ENCODE results near the gene ZNF423.

GRCh38 chr16:49452578-49452977, 403.3 kb downstream of the ZNF423 start:
- TF ChIP-seq CREBL2 (CRISPR knock-in tag; IDR thresholded peaks at IDR 0.05; ENCODE audit: borderline replicate concordance), result no peak
- no peak for TF ChIP-seq E2F5 (CRISPR knock-in tag; conservative IDR thresholded peaks at IDR 0.05)
- TF ChIP-seq SMAD3 (CRISPR knock-in tag; IDR thresholded peaks at IDR 0.05), result no peak
- no peak for TF ChIP-seq IRF9 (CRISPR knock-in tag; IDR thresholded peaks at IDR 0.05; ENCODE audit: borderline replicate concordance)
- no peak for TF ChIP-seq ZNF274 (CRISPR knock-in tag; IDR thresholded peaks at IDR 0.05)
- no peak for TF ChIP-seq RAD21 (CRISPR knock-in tag; IDR thresholded peaks at IDR 0.05)
- TF ChIP-seq CTCF (CRISPR knock-in tag; IDR thresholded peaks at IDR 0.05), result no peak
- no peak for TF ChIP-seq YY1 (IDR thresholded peaks at IDR 0.05; ENCODE audit: insufficient read depth, insufficient replicate concordance, low read depth, low read length)
- TF ChIP-seq SMARCE1 (IDR thresholded peaks at IDR 0.05; ENCODE audit: borderline replicate concordance), result no peak
- no peak for TF ChIP-seq NFYB (CRISPR knock-in tag; IDR thresholded peaks at IDR 0.05)
- TF ChIP-seq PAWR (CRISPR knock-in tag; IDR thresholded peaks at IDR 0.05; ENCODE audit: borderline replicate concordance), result no peak
- TF ChIP-seq FOXK2 (IDR thresholded peaks at IDR 0.05), result no peak
- no peak for TF ChIP-seq DRAP1 (CRISPR knock-in tag; IDR thresholded peaks at IDR 0.05)

All from HepG2 (cell line).